DOHH2 (cell line): Measurements from ENCODE around the gene FAM25C.
"Not testable (repeated sequence)": the region's sequence is repeated elsewhere in the genome, so short reads cannot be mapped to it uniquely, and the experiment has no call there.

ENCODE experiments used
- H3F3A ChIP-seq: fragments of 200-600 bp; sonication (generic), shearing (Covaris generic); 2 replicates; pipeline ENCODE4 v1.6.0; 2016; ENCODE audit warnings: antibody characterized with exemption, mild to moderate bottlenecking; ENCODE audit not compliant: control insufficient read depth, insufficient read depth
- H3K27ac ChIP-seq: fragments of 200-600 bp; sonication (generic); 2 replicates; pipeline ENCODE4 v1.5.1; 2014; ENCODE audit warnings: low read depth, mild to moderate bottlenecking, low read length, moderate library complexity
- H3K27me3 ChIP-seq: fragments of 200-600 bp; sonication (generic); 2 replicates; pipeline ENCODE4 v1.6.1; 2014; ENCODE audit warnings: mild to moderate bottlenecking, low read length, mixed read lengths; ENCODE audit not compliant: control insufficient read depth
- H3K36me3 ChIP-seq: fragments of 200-600 bp; sonication (generic); 2 replicates; pipeline ENCODE4 v1.6.1; 2014; ENCODE audit warnings: mild to moderate bottlenecking, low read length, moderate library complexity, mixed read lengths; ENCODE audit not compliant: control insufficient read depth
- H3K4me1 ChIP-seq: fragments of 200-600 bp; sonication (generic); 2 replicates; pipeline ENCODE4 v1.6.1; 2014; ENCODE audit warnings: mild to moderate bottlenecking, low read length, mixed read lengths; ENCODE audit not compliant: control insufficient read depth
- H3K4me2 ChIP-seq: fragments of 200-600 bp; sonication (generic); 2 replicates; pipeline ENCODE4 v1.6.0; 2014; ENCODE audit warnings: mild to moderate bottlenecking, low read length, moderate library complexity
- H3K4me3 ChIP-seq: fragments of 200-600 bp; sonication (generic); 2 replicates; pipeline ENCODE4 v1.5.1; 2014; ENCODE audit warnings: mild to moderate bottlenecking, low read length, mixed read lengths
- H3K79me2 ChIP-seq: fragments of 200-600 bp; sonication (generic); 2 replicates; pipeline ENCODE4 v1.6.1; 2014; ENCODE audit warnings: mild to moderate bottlenecking, low read length, mixed read lengths; ENCODE audit not compliant: control insufficient read depth
- H3K9me2 ChIP-seq: fragments of 200-600 bp; sonication (generic); replicated peaks from 2 replicates; pipeline ENCODE4 v1.6.1; 2014; ENCODE audit warnings: mild to moderate bottlenecking, low read length, mixed read lengths; ENCODE audit not compliant: control insufficient read depth
- H3K9me3 ChIP-seq: fragments of 200-600 bp; sonication (generic); 2 replicates; pipeline ENCODE4 v1.6.1; 2014; ENCODE audit warnings: antibody characterized with exemption, low read length, mixed read lengths; ENCODE audit not compliant: control insufficient read depth, insufficient read depth
- H4K20me1 ChIP-seq: fragments of 200-600 bp; sonication (generic); 2 replicates; pipeline ENCODE4 v1.6.0; 2014; ENCODE audit warnings: low read depth, mild to moderate bottlenecking, antibody characterized with exemption, low read length, moderate library complexity; ENCODE audit not compliant: control insufficient read depth, insufficient read depth

Gene FAM25C

DNA sequence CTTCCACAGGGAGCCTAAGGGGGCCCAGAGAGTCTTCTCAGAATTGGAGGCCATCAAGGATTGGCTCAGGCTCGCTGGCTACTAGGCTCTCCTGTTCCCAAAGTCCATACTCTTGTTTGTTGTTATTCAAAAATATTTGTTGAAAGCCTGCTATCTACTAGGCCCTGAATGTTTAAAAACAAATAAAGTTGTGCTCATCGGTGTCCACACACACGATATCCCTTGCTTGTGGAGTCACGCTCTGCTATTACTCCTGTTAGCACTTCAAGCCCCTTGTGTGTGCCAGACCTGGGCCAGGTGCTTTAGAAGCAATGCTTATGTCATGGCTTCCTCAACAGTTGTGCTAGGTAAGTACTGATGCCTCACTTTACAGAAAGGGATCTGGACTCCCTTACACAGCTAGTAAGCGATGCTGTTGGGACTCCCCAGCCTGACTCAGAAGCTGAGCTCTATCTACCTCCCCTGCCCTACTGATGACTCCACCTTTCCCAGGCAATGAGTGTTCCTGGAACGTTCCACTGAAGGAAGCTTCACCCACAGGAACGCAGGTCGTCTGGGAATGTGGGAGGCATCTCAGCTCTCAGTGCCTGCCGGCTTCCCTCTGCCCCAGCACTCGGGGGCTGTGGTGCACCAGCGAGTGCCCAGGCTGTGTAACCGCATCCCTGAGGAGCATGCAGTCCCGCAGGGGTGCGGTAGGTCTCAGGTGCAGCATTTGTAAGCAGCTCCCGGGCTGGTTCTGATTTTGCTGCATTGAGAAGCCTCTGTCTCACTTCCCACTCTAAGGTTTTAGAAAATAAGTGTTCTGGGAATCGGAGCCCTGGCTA, 10.7 kb downstream of the FAM25C start:
- H3K27ac ChIP-seq, H3F3A ChIP-seq, H3K9me2 ChIP-seq, H3K4me1 ChIP-seq, H3K4me3 ChIP-seq, H3K4me2 ChIP-seq, H3K36me3 ChIP-seq, H3K27me3 ChIP-seq, H3K9me3 ChIP-seq, H4K20me1 ChIP-seq, H3K79me2 ChIP-seq: not testable (repeated sequence)

DNA sequence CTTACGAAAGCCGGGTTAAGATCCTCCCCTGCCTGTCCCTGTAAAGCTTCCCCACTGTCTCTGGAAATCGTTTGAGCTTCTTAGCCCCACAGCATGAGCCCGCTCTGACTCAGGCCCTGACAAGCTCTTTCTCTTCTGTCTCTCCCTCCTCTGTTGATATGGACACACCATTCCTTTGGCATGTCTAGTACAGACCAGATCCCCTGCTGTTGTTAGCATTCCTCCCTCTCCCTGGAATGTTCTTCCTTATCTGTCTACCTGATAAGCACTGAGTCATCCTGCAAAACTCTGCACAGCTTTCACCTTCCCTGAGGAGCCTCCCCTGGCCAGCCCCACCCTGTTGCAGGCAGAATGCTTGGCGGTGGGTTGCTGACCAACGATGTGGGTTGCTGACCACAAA, 11.6 kb downstream of the FAM25C start:
- H3F3A ChIP-seq, H3K4me3 ChIP-seq, H3K79me2 ChIP-seq, H3K4me2 ChIP-seq, H3K4me1 ChIP-seq, H4K20me1 ChIP-seq, H3K27ac ChIP-seq, H3K9me2 ChIP-seq, H3K27me3 ChIP-seq, H3K9me3 ChIP-seq, H3K36me3 ChIP-seq: not testable (repeated sequence)

DNA sequence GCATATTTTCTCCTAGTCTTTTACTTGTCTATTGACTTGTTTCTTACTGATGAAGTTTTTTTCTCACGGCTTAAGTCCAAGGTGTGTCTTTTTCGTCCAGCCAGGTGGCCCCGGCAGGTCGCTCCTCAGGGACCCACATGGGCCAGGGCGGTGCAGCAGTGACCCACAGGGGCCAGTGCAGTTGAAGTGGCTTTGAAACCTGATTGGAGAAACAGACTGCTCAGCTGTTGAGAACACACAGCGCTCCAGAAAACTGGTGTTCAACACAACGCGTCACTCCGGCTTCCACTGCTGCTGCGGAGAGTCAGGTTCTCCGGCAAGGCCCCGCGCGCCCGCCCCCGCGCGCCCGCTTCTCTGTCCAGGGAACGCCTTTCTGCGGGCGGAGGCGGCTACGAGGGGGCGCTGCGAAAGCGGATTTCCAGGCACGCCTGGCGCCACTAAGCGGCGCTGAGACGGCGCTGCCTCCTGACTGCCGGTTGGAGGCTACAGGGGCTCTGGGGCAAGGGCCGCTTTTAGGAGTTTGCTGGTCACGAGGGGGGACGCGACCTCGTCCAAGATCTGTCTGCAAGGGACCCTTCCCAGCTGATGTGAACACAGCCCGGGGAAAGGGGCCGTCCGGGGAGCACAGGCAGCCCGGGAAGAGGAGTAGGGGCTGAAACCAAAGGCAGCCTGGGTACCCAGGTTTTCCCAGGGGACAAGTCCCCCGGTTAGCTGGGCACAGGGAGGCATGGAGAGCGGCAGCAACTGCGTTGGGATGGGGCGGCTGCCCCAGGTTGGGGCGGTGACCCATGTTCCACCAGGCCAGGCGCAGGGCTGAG, 13.0 kb downstream of the FAM25C start:
- H3K27me3 ChIP-seq, H3F3A ChIP-seq, H3K9me2 ChIP-seq, H3K9me3 ChIP-seq, H4K20me1 ChIP-seq, H3K4me1 ChIP-seq, H3K79me2 ChIP-seq, H3K4me3 ChIP-seq, H3K4me2 ChIP-seq, H3K27ac ChIP-seq, H3K36me3 ChIP-seq: not testable (repeated sequence)

DNA sequence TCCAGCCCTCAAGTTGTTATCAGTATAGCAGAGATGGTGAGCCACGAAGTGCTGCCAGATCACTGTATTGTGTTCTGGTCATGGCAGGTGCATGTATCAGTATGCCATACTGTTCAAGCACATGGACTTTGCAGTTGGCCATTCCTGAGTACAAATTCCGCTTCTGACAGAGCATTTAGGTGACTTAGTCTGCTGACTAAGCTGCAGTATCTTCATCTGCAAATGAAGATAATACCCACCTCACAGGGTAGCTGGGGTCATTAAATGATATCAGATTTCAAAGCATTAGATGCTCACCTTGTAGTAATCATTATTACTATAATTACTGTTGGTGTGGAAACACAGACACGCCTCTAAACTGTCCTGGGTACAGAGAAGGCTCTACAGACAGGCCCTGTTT, 24.2 kb downstream of the FAM25C start:
- not testable (repeated sequence) for H3K36me3 ChIP-seq, H3K9me2 ChIP-seq, H3K4me1 ChIP-seq, H3K27me3 ChIP-seq, H3K4me2 ChIP-seq, H3K9me3 ChIP-seq, H3K27ac ChIP-seq, H3F3A ChIP-seq, H4K20me1 ChIP-seq, H3K4me3 ChIP-seq, H3K79me2 ChIP-seq

DNA sequence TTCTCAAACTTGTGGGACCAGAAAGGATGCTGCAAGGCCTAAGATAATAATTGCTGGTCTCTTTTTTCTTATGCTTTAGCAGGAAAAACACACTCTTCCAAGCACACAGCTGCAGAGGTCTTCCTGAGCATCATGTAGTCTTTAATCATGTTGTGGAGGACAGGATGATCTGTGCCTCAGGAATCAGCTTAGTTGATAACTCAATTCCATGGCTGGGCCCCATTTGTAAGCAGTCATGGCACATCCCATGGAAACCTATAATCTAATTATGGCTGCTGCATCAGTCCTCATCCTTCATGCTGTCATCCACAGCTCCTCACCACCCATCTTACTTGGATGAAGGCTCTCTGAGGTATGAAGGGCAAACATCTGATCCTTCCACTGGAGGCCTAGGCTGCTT, 26.5 kb downstream of the FAM25C start:
- not testable (repeated sequence) for H3K4me2 ChIP-seq, H3K9me3 ChIP-seq, H3F3A ChIP-seq, H3K27me3 ChIP-seq, H3K4me3 ChIP-seq, H3K27ac ChIP-seq, H3K36me3 ChIP-seq, H4K20me1 ChIP-seq, H3K79me2 ChIP-seq, H3K4me1 ChIP-seq, H3K9me2 ChIP-seq

DNA sequence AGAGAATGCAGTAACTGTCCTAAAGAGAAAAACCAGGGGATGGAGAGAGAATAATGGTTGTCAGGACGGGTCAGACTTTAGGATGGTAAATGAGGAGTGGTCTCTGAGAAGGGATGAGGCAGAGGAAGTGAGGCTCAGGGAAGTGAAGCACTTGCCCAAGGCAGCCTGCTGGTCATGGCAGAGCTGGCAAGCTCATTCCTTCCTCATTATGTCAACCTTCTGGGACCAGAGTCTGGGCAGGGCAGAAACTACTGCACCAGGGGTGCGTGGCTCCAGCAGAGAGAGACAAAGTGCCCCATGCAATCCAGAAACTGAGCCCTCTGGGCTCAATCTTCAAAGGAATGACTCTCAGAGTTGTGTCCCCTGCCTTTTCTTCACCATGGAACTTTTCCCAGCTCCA, 27.5 kb downstream of the FAM25C start:
- not testable (repeated sequence) for H3K4me1 ChIP-seq, H3K4me3 ChIP-seq, H3K27ac ChIP-seq, H3K9me3 ChIP-seq, H4K20me1 ChIP-seq, H3K9me2 ChIP-seq, H3K79me2 ChIP-seq, H3F3A ChIP-seq, H3K36me3 ChIP-seq, H3K27me3 ChIP-seq, H3K4me2 ChIP-seq

DNA sequence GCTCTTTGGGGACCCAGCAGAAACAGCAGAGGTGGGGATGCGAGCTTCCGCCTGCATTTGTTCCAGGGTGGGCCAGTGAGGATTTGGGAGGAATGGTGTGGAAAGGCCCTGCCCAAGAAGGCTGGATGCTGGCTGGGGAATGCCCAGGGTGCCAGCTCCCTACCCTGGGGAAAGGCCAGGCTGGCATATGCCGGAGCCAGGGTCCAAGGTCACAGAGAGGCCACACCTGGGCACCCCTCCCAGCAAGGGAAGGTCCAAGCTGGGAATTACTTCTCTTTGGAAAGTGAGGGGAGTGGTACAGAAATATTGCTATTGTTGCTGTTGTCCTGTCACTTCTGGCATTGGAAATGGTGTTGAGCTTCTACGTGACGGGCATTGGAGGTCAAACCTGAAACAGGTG, 28.0 kb downstream of the FAM25C start:
- H3K4me2 ChIP-seq, H3K4me1 ChIP-seq, H3K36me3 ChIP-seq, H4K20me1 ChIP-seq, H3K9me2 ChIP-seq, H3K9me3 ChIP-seq, H3K4me3 ChIP-seq, H3K79me2 ChIP-seq, H3K27ac ChIP-seq, H3K27me3 ChIP-seq, H3F3A ChIP-seq: not testable (repeated sequence)

DNA sequence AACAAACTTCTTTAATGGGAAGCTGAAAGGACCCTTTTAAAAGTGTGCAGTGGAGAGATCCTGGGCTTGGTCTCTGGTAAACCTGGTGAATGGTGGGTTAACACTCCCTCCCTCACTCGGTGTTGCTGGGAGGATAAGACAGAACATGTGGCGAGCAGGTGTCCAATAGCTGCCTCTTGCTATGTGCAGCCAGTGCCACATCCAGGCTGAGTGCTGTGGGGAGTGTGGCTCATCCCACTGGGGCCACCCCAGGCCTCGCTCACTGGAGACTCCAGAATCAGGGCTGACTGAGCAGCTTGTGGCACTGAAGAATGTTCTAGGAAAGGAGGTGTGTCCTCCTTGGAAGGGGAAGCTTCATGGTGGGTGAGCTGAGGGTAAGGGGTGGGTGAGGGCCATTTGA, 29.5 kb downstream of the FAM25C start:
- not testable (repeated sequence) for H3K9me2 ChIP-seq, H3K27me3 ChIP-seq, H4K20me1 ChIP-seq, H3K27ac ChIP-seq, H3K9me3 ChIP-seq, H3F3A ChIP-seq, H3K4me3 ChIP-seq, H3K36me3 ChIP-seq, H3K4me1 ChIP-seq, H3K79me2 ChIP-seq, H3K4me2 ChIP-seq
